NCI-H748 treated with DMSO at 0.1 percent for 48 hours (cell line): ENCODE data around the gene SLC24A3.

Source experiments
- DNase-seq: peaks from one replicate; lab custom pipeline; 2025; lab: John Stamatoyannopoulos, UW

SLC24A3 gene

DNA sequence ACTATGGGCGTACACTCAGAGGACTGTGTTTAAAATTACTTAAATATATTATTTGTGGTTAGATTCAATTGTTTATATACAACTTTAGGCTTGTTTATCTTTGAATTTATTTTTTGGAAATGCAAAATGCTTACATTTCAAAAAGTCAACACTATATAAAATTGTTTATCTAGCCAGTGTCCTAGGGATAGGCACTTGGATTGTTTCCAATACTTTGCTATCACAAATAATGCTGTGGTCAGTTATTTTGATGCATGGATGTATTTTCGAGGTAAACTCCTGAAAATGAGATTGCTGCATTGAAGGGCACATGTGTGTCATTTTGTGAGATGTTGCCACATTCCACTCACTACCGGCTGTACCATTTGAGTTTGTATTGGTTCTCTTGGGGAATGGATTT, 213.9 kb downstream of the SLC24A3 start:
- no peak for DNase-seq

DNA sequence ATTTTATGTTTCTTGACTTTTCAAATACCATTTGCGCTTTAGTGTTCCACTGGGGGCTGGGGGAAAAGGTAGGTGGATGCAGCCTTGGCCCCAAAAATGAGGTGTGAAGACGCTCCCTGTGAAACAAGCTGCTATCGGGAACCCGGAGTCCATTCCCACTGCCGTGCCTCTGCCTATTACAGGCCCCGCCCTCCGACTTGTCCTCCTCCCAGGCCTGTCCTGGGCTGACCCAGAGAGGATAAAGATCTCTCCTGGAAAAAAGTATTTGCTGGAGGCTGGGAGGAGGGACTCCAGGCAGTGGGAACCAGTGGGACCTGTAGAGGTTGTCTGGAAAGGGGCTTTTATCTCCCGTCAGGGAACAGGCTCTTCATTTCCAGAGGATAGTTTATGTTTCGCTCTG, 215.0 kb downstream of the SLC24A3 start:
- no peak for DNase-seq

DNA sequence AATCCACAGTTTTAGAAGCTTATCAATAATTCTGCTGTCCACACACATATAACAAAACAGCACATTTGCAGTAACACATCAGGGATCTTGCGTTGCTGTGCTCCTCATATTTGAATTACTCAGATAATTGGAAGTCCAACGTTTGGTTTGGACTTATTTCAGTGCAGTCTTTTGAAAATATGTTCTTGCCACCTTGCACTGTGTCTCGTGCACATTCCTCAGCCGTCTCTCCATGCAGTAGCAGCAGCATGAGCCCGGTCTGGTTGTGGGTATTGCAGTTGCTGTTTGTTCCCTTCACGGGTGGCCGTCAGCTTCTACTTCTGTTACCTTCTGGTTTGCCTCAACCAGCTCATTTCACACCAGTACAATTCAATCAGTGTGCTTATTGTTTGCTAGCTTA, 215.5 kb downstream of the SLC24A3 start:
- DNase-seq, result no peak

DNA sequence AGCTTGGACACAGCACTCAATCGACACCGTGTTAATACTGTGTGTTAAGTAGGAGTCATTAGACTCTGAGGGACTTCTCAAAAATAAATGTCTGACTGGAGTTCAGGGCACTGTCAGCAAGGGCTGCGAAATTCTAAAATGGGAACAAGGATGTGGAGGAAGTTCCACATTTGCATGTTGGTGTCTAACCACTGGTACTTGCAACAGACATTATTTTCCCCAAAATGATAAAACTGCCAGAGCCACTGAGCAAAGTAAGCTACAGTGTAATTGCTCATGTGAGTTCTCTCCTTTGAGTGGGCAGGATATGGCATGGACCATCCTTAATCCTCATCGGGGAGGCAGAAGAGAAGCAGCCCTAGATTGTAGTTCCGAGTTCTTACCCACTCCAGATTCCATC, 215.9 kb downstream of the SLC24A3 start:
- DNase-seq, result no peak

DNA sequence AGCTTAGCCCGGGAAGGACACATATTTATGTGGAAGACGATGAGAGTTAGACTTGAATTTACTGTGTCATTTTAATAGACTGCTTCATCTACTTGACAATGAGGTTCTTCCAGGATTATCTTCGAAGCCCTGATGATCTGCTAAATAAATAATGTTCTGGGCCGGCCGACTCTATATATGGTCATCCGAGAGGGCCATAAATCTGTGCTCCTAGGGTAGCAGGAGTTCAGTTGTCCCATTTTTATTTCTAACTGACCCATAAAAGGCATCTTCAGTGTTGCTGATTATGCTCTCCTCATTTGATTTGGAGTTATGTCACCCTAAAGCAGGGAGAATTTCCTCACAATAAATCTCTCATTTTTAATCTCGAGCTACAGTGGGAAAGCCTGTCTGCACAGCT, 217.1 kb downstream of the SLC24A3 start:
- no peak for DNase-seq

DNA sequence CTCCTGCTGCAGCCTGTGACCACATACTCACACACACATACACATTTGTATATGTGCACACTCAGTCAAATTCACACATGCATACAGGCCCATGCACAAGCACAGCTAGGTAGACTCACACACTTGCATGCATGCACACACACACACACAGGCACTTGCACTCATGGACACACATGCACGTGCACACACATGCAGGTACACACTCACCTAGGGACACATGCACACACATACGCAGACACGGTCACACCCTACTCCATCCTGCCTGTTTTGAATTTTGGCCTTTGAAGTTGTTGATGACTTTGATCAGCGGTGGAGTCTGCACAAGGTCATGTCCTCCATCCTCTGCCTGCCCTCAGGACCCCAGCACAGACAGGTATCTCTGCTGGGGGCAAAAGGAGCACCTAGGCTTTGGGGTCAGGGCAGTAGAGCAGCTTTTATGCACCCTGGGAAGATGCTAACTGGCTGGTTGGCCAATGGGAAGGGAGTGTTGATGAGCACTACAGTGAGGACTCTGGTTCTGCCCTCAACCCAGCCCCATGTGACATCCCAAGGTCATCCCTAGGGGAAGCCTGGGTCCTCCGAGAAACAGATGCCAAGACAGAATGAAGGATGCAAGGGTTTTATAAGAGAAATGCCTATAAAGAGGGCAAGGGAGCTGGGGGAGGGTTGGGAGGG, 218.3 kb downstream of the SLC24A3 start:
- DNase-seq, result no peak

DNA sequence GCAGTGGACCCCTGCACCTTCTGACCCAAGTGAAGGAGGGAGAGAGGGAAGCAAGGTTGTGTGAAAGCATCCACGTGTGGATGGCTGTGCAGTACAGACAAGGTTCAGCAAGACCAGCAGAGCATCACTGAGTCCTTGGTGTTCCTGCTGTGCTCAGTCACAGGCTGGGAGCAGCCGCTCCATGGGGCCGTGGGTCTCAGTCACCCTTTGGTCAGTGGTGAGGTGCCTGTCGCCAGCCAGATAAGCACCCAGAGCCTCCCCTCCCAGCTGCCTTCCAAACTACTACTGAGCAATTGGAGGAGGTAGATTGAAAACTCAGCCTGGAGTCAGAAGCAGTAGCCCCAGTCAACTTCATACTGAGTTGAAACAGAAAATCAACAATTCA, 218.9 kb downstream of the SLC24A3 start:
- DNase-seq, result no peak

DNA sequence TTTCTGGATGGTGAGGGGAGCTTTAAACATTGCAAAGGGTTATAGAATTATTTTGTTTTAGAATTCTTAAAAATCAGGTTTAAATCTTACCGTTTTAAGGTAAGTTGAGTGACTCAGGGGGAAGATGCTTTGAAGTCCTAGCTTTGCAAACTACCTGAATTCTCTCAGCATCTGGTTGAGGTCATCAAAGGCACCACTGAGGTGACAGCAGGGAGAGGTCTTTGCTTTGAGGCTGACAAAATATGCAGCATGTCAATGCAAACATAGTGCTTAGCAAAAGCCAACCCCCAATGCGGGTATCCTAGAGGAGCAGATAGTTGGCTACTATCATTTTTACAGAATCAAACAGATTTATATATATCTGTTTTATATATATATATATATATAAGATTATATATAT, 219.5 kb downstream of the SLC24A3 start:
- no peak for DNase-seq

DNA sequence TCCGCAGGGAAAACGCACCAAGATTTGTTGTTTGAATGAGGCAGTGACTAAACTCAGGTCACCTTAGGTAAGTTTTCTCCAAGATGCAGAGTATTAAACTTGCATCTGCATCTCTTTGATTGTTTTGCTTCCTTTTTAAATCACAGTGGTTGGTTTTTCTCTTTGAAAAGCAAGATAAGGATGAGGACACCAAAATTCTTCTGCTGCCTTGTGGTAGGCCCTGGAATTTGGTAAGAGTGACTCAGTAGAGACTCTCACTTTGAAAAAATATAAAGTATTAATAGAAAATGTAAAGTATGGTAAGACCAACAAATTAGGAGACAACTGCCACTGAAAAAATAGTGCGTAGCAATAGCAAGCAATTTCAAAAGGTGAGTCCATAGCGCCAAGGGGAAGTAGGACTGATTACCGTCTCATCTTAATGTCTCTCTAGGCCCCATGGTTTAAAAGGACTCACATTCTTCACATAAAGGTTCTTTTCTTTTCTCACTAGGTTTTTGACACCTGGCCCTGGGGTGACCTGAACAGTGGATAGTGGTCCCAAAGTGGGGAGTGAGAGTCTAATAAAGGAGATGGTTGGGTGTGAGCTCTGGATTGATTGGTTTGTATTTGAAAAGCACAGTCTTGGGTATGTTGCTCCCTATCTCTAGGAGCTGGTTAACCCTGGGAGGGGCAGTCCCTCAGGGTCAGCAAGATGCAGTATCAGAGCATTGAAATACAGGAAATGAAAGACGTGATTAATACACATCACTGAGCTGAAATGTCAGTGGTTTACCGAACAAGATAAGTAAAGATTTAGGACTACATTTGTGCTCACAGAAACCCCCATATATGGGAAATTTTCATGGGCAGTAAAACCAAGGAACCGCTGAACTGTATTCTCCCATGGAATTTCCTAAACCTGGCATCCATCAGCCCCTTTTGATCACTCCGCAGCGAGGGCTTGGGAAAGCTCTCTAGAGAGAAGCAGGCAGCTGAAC, 221.2 kb downstream of the SLC24A3 start:
- DNase-seq, result no peak

DNA sequence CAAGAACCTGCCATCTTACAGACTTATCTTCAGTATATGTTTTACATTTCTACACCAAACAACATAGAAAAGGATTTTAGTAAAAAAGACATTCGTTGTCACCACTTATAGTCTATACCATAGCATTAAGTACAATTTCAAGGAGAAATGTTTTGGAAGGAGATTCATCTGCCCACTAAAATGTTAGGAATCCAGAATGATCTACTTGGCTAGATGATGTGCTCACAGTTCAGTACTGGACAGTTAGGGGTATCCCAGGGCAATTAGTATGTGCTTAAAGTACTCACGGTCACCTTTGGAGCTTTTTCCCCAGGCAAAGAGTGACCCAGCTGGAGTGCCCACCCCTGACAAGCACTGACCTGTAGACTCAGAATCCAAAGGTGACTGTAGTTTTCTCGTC, 222.9 kb downstream of the SLC24A3 start:
- no peak for DNase-seq

DNA sequence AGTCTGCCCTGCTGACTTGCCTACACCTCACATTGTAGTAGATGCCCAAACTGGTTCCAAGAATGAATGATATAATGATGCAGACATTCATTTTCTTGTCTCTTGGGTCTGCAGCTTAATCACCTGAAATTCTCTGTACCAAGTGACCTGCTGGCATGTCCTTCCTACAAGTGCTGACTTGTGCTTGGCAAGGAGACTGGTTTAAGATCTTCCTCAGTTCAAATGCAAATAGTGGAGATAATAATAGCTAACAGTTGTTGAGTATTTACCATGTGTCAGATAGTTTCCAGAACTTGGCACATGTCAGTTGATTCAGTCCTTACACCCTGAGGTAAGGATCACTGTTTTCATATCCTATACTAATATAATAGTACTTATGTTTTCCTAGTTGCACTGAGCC, 223.4 kb downstream of the SLC24A3 start:
- DNase-seq, result no peak

DNA sequence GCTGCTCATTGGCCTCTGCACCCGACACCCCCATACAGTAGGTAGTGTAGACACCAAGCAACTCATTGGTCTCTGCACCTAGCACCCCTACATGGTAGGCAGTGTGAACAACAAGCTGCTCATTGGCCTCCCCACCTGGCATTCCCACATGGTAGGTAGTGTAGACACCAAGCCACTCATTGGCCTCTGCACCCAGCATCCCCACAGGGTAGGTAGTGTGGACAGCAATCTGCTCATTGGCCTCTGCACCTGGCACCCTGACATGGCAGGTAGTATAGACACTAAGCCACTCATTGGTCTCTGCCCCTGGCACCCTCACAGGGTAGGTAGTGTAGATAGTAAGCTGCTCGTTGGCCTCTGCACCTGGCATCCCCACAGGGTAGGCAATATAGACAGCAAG, 226.0 kb downstream of the SLC24A3 start:
- DNase-seq, result no peak

DNA sequence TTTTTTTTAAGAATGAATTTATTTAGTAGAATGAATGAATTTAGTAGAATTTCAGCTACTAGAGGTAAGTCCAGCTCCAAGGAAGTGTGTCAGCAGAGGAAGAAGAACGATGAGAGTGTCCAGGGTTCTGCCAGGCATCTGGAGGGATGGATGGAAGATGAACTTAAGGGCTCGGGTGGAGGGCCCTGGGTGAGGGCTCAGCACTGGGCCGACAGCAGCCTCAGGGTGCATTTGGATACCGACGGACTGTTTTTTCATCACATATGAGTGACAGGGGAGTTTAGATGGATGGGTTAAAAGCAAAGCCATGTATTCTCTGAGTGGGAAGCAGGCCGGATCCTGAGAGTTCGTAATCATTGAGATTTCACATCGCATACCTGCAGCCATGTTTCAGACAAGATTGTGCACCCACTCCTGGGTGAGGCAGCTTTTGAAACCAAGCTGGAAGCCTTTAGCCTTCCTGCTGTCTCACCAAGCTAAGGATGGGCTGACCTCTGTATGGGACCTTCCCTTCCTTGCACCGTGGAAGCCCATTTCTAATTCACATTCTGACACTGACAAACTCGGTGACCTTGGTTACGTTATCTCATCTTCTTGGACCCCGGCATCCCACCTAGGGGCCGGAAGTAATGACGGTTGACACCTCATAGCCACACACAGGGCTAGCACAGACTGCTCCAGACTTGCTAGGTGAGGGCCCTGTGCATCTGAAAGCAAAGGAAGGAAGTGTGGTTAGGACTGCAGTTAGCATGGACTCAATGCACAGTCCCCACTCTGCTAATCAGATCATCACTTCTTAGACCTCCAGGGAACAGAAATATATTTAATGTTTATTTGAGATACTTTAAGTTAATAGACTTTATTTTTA, 228.5 kb downstream of the SLC24A3 start:
- no peak for DNase-seq

DNA sequence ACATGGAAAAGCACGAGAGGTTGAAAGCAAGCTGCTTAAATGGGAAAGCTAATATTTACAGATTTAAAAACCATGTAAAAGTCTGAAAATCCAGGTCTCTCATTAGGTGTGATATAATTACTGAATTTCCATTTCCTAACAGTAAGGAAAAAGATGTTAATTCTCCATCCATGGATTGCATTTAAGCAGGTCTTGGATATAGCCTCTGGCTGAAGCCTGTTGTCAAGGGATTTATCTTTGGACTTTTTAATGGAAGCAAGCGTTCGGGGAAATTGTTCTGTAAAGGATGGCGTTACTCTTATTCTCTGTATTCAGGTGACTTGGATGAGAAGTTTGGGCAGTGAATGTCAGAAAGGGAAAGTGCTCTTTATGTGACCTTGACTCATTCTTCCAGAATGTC, 233.8 kb downstream of the SLC24A3 start:
- no peak for DNase-seq

DNA sequence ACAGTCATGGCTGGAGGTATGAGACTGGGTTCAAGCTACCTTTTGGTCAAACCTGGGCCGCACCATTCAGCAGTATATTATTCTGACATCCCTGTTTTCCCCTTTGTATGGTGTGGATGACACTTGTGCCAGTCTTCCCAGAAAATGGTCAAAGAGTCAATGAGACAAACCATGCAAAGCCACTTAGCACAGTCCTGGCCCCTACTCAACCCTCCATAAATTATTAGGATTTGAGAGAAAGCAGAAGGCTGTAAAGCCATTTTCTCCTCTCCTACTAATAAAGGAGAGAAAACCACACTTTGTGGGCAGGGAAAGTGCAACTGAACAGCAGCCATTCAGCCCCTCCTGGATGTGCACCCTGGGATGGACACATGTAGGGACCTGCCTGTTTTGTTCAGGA, 236.2 kb downstream of the SLC24A3 start:
- no peak for DNase-seq

DNA sequence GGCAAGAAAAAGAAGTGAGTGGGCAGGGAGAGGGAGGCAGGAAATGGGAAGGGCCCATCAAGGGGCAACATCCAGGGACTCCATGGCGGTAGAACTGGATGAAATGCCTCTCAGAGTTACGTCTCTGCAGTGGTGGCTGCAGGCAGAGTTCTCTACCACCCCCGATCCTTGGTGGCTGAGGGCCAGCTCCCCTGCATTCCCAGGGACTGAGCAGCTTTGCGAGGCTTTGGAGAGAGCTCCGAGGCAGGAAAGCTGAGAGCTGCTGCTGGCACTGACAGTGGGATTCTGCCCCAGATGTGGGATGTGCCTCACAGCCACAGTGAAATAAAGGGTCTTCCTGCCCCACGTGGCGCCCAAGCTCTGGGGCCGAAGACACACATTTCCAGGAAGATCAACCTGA, 236.6 kb downstream of the SLC24A3 start:
- no peak for DNase-seq

DNA sequence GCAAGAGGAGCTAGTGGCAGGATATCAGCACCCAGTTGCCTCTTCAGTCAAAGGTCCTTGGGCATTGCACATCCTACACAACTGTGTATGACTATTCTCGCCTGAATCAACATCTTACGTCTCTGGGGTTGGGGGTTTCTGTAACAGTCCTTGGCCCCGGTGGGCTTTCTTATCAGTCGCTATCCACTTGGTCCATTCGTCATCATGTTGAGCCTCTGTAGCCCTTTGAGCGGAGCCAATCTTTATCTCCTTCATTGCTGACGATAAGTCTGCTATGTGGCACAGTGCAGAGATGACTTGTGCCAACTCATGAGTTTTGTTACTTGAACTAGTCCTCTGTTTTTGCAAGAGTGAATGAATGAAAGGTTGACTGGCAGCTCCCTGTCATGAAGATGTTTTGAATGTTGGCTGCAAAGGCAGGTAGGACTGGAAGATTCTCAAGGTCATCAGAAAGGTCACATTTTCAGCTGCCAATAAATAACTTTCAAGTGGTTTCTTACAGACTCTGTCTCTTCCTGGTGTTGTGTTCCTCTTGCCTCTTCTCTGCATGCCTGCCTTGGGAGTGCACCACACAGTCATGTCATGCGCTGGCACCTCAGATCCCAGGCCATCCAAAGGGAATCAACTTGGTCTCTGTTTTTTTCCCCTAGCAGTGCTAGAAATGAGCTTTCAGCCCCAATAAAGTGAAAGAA, 238.9 kb downstream of the SLC24A3 start:
- DNase-seq, result no peak

DNA sequence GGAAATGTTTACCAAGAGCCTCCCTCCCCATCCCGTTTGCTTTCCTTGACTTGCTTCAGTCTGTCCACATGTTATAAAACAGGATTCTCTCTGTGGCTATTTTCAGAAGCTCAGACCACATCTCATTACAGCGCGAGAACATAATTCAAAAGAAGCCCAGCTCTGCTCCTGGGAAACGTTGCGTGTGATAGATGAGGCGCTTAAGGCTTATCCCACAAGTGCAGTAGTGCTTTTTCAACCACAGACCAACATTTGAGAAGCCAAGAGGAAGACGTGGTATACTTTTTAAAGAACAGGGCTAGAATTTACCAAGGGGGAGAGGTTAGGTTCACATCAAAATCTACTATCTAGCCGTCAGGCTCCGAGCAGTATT, 239.5 kb downstream of the SLC24A3 start:
- no peak for DNase-seq

DNA sequence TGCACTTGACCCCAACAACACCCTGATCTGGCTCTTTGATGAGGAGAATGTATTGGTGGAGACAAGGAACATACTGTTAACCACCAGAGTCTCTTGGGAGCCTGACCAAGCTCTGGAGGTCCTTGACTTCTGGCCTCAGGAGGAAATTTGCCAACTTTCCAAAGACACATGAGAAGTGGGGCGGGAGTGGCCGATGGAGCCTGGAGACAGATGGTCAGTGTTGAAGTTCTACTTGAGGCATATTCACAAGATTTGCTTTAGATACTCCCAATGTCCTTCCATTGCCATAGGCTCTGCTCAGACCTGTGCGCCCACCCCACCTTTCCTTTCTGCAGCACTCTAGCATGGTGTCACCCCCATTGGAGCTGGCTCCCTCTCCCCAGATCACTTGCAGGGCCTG, 241.0 kb downstream of the SLC24A3 start:
- no peak for DNase-seq

DNA sequence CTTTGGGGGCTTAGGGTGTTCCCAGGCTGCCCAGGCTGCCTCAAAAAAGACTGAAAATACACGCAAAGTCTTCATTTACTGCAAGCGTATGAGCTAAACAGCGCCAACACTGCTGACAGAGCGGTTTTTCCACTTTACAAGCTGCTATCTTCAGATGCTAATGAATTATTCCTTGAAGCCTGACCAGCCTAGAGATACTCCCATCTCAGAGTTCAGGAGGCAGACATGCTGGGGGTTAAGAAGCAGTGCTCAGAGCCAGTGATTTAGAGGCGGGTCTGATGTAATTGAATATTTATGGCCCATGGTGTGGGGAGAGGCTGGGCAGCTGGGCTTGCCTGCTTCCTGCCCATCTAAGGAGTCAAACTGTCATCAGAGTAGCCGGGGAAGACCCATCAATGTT, 241.4 kb downstream of the SLC24A3 start:
- DNase-seq, result no peak

DNA sequence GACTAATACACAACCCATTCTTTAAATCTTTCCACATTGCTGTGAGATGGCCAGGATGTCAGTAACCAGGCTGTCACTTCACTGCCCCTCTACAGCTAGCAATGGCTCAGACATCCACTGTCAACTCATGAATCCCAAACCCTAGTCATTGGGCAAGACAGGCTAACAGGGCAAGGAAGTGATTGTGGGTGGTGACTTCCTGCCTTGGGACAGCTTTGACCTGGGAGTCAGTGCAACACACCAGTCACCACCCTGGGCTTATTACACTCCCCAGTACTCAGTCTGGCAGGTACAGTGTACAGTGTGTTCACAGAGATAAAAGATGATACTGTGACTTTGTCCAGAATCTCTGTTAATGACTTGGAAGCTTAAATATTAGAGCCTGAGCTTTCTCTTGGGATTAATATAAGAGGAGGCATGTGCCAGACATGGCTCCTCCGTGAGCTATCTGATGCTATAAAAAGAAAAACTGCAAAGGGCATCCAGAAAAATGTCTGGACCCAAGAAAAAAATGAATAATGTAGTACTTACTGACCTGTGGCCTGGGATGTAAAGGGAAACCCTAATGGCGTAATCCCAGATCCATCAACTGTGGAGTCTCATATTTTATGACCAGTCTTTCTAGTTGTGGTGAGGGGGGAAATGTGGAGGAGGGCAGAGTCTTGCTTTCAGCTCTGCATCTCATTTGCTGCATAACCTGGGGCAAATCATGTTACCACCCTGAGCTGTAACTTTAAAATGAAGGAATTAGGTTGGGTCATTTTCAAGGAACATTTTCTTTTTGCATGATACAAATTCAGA, 244.4 kb downstream of the SLC24A3 start:
- no peak for DNase-seq
